MCF 10A (cell line): ENCODE measurements around the gene MLANA. TPM values are rescaled to one million over a fixed set of nuclear protein-coding genes. Genes with fewer than 3 reads are reported as not detected.
A peak's percentile ranks its signal among the peaks of the same experiment; 100 is the strongest.

Experiments used
- BruUV-seq: library from RNA; stranded (reverse); fragments of 400-500 nt; replicated peaks from 2 replicates; lab custom pipeline; 2021; lab: Mats Ljungman, UMichigan
- CTCF ChIA-PET: fragments of 300-600 bp; sonication (Branson Sonifier 250); formaldehyde crosslinking; extraction: SDS; loops from one replicate; lab custom pipeline; 2021; ENCODE audit warnings: antibody characterized with exemption, inconsistent platforms; lab: Yijun Ruan, JAX
- POLR2A ChIA-PET: fragments of 300-600, 350-650 bp; sonication (Branson Sonifier 250); formaldehyde crosslinking; extraction: SDS; loops from one replicate; lab custom pipeline; 2020; ENCODE audit warnings: antibody characterized with exemption, inconsistent platforms; lab: Yijun Ruan, JAX
- DNase-seq: peaks from one replicate; pipeline ENCODE4 v3.0.0-alpha.2; 2018; ENCODE audit not compliant: unreplicated experiment
- H3K27ac Mint-ChIP-seq: one replicate; pipeline ENCODE4 v1.8.0; 2022; ENCODE audit warnings: mild to moderate bottlenecking, low read depth, mixed read lengths; ENCODE audit not compliant: unreplicated experiment
- H3K27me3 Mint-ChIP-seq: one replicate; pipeline ENCODE4 v1.8.0; 2022; ENCODE audit warnings: mixed read lengths; ENCODE audit not compliant: insufficient read depth, unreplicated experiment
- H3K36me3 Mint-ChIP-seq: one replicate; pipeline ENCODE4 v1.8.0; 2022; ENCODE audit warnings: mild to moderate bottlenecking, moderate library complexity, mixed read lengths; ENCODE audit not compliant: insufficient read depth, unreplicated experiment
- H3K4me1 Mint-ChIP-seq: one replicate; pipeline ENCODE4 v1.8.0; 2022; ENCODE audit warnings: mixed read lengths; ENCODE audit not compliant: insufficient read depth, unreplicated experiment
- H3K4me3 Mint-ChIP-seq: one replicate; pipeline ENCODE4 v1.8.0; 2022; ENCODE audit warnings: mild to moderate bottlenecking, moderate library complexity, mixed read lengths; ENCODE audit not compliant: unreplicated experiment
- H3K9me3 Mint-ChIP-seq: one replicate; pipeline ENCODE4 v1.8.0; 2022; ENCODE audit warnings: mixed read lengths; ENCODE audit not compliant: unreplicated experiment
- intact Hi-C: fragments of 100-400 bp; cut with micrococcal nuclease; formaldehyde crosslinking; loops from 2 replicates; pipeline ENCODE4 v1.14.1; 2022
- total RNA-seq: library from RNA; stranded (reverse); gene quantifications from 2 replicates; pipeline ENCODE4 v1.2.3, GENCODE V29; 2022
- TF ChIP-seq, protein P1 (sequence below): fragments of 200-600 bp; IDR thresholded peaks from one replicate; pipeline ENCODE4 v1.8.0; 2022; ENCODE audit warnings: antibody characterized with exemption, mild to moderate bottlenecking; ENCODE audit not compliant: unreplicated experiment

Gene MLANA
- total RNA-seq, 1 experiment from 2014 or later, result not detected

GRCh38 chr9:5866685-5867084, 24.0 kb upstream of the MLANA start:
- H3K4me1 Mint-ChIP-seq, result peaks cover 12% of the 10 kb centered on the region
- intact Hi-C loops, result no loop called here
- BruUV-seq, result no TSS peak
- DNase-seq, result no peak
- ChIA-PET POLR2A (interaction anchor here (0.5 kb wide), 1 partner anchor 54 kb away, joined by 3 read pairs; no protein-coding TSS in a partner anchor), CTCF (interaction anchor here (0.6 to 5.3 kb wide), 3 partner anchors 19 to 34 kb away, joined by 5 to 28 read pairs (median 8); partner anchors contain the start of gene ERMP1)
- no peaks in the 10 kb centered on the region for H3K9me3 Mint-ChIP-seq
- H3K4me3 Mint-ChIP-seq, result no peak overlapping the region
- TF ChIP-seq, protein P1, sequence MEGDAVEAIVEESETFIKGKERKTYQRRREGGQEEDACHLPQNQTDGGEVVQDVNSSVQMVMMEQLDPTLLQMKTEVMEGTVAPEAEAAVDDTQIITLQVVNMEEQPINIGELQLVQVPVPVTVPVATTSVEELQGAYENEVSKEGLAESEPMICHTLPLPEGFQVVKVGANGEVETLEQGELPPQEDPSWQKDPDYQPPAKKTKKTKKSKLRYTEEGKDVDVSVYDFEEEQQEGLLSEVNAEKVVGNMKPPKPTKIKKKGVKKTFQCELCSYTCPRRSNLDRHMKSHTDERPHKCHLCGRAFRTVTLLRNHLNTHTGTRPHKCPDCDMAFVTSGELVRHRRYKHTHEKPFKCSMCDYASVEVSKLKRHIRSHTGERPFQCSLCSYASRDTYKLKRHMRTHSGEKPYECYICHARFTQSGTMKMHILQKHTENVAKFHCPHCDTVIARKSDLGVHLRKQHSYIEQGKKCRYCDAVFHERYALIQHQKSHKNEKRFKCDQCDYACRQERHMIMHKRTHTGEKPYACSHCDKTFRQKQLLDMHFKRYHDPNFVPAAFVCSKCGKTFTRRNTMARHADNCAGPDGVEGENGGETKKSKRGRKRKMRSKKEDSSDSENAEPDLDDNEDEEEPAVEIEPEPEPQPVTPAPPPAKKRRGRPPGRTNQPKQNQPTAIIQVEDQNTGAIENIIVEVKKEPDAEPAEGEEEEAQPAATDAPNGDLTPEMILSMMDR, result no peak
- H3K27ac Mint-ChIP-seq, result no peak overlapping the region
- H3K36me3 Mint-ChIP-seq, result no peaks in the 10 kb centered on the region
- H3K27me3 Mint-ChIP-seq, result no peaks in the 10 kb centered on the region

- Mint-ChIP-seq H3K27me3 (no peaks in the 10 kb centered on the region), H3K9me3 (no peaks in the 10 kb centered on the region), H3K4me1 (peaks cover 12% of the 10 kb centered on the region), H3K4me3 (no peak overlapping the region), H3K27ac (no peak overlapping the region), H3K36me3 (no peaks in the 10 kb centered on the region)
- POLR2A ChIA-PET, result interaction anchor here (0.6 kb wide), 1 partner anchor 35 kb away, joined by 3 read pairs; the partner anchor contains the start of gene ERMP1
- CTCF ChIA-PET, result interaction anchor here (0.9 to 7.9 kb wide), 4 partner anchors 16 to 325 kb away, joined by 3 to 43 read pairs (median 16); no protein-coding TSS in a partner anchor
- DNase-seq, result no peak
- BruUV-seq, result no TSS peak
- intact Hi-C loops, result no loop called here
- TF ChIP-seq, protein P1, result no peak
Observed at GRCh38 chr9:5868235-5868634, 22.5 kb upstream of the MLANA start.

DNA sequence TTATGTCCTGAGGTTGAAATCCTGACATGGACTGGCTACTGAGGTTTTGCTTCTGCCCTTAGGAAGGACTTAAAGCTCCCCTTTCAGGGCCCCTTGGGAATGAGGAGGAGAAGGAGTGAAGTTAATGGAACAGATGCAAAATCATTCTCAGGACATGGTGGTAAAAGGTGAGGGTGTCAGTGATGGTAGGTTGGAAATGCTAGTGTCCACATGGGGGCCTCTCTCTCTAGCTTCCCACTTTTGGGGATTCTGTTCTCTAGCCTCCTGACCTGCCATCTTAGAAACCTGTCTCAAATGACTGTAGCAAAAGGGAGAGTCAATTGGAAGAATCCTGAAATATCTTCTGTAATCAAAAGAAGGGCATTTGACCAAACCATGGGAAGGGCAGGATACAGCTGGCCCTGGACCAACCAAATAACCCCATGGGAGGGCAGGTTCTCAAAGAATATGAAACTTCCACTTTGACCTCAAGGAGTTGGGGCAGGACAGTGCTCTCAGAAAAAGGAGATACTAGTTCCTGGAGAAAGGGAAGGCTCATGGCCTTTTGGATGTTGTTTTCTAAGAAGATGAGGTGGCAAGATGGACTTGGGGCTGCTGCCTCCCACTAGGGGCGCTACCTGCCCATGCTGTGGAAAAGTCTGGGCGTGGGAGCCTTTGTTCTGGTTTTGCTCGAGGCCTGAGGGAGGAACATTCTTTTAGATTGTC, 21.2 kb upstream of the MLANA start:
- Mint-ChIP-seq H3K9me3 (no peaks in the 10 kb centered on the region), H3K27me3 (no peaks in the 10 kb centered on the region), H3K36me3 (no peaks in the 10 kb centered on the region), H3K4me1 (peaks cover 12% of the 10 kb centered on the region), H3K4me3 (no peak overlapping the region), H3K27ac (no peak overlapping the region)
- POLR2A ChIA-PET, result interaction anchor here (1.1 to 1.5 kb wide), 2 partner anchors 10 kb away, joined by 4 to 5 read pairs; no protein-coding TSS in a partner anchor
- no TSS peak for BruUV-seq
- peak; percentile 46 for DNase-seq
- CTCF ChIA-PET, result interaction anchor here (0.6 to 7.9 kb wide), 7 partner anchors 10 to 97 kb away, joined by 3 to 43 read pairs (median 5); no protein-coding TSS in a partner anchor
- TF ChIP-seq, protein P1, result peak; percentile 41
- intact Hi-C loops, result no loop called here

DNA sequence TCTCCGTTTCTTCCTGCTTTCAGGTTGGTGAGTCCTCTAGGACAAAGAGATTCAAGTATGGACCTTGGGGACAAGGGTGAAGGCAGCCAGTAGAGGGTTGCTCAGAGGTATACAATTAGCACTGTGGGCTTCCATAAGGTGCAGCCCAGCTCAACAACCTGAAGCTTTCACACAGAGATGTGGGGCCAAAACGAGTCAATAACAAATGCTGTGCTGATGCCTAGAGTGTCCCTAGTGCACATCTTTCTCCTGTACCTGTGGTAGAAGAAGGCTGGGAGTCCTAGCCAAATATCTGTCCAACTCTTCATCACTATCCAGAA, 20.7 kb upstream of the MLANA start:
- H3K9me3 Mint-ChIP-seq, result peaks cover 3% of the 10 kb centered on the region
- ChIA-PET POLR2A (interaction anchor here (0.8 to 1.5 kb wide), 2 partner anchors 10 to 37 kb away, joined by 3 to 5 read pairs; partner anchors contain the start of gene ERMP1), CTCF (interaction anchor here (0.6 to 7.9 kb wide), 8 partner anchors 9 to 97 kb away, joined by 3 to 43 read pairs (median 6); no protein-coding TSS in a partner anchor)
- H3K4me3 Mint-ChIP-seq, result no peak overlapping the region
- TF ChIP-seq, protein P1, result no peak
- intact Hi-C loops, result no loop called here
- DNase-seq, result no peak
- peaks cover 12% of the 10 kb centered on the region for H3K4me1 Mint-ChIP-seq
- BruUV-seq, result no TSS peak
- no peaks in the 10 kb centered on the region for H3K27me3 Mint-ChIP-seq
- H3K36me3 Mint-ChIP-seq, result no peaks in the 10 kb centered on the region
- no peak overlapping the region for H3K27ac Mint-ChIP-seq
